Hippocampal formation (tissue), 2 donors: Measurements from ENCODE around the gene ZFYVE26.
A peak's percentile ranks its signal among the peaks of the same experiment; 100 is the strongest.

Source experiments
- DNase-seq, 2 donors: peaks; one replicate each; lab custom pipeline; 2025; lab: John Stamatoyannopoulos, UW

The ZFYVE26 gene

GRCh38 chr14:67815573-67816225 lies 691 bp downstream of the ZFYVE26 start:
- DNase-seq = no peak

- no peak for DNase-seq
These were observed 1.6 kb downstream of the ZFYVE26 start for GRCh38 chr14:67814821-67815220.

GRCh38 chr14:67806246-67806645 lies 10.1 kb downstream of the ZFYVE26 start:
- no peak for DNase-seq

GRCh38 chr14:67800743-67801142 lies 15.6 kb downstream of the ZFYVE26 start:
- no peak for DNase-seq

GRCh38 chr14:67798731-67799130 lies 17.7 kb downstream of the ZFYVE26 start:
- no peak for DNase-seq

GRCh38 chr14:67787673-67788072 lies 28.7 kb downstream of the ZFYVE26 start:
- DNase-seq = no peak

DNA sequence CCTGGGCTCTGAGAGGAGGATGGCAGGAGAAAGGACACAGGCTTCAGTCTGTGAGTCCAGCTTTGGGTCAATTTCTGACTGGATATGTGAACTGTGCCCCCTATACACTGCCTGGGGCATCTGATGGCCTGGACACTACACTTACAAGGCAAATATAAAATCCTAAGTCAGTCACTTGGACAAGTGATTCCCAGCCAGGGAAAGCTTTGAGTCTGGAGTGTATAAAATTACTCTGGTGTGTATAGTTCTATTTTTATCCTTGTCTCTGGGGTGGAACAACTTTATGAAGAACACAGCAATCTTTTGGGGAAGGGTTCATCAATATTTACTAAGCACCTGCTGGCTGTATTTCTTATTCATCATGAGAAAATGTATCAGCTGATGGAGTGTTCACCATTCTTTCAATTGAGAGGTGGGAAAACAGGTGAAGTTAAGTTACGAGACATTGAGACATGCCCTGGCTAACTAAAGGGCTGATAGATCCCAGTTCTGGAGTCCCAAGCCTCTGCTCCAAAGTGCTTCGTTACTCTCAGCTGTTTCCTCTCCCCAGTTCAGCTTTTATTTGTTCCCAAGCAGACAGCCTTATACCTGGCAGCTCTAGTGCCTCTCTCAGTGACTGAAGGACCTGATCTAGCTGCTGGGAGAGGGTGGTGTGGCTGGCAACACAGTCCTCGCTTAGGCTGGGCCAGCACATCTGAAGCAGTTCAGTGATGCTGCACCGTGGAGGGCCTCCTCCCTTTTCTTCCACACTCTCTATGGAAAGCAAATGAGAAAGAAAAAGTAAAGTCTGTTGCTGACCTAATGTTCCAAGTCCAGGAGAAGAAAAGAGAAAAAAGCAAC lies 30.9 kb downstream of the ZFYVE26 start:
- no peak for DNase-seq

GRCh38 chr14:67784244-67784823 lies 32.1 kb downstream of the ZFYVE26 start:
- DNase-seq = no peak

- DNase-seq = no peak
These were observed 34.3 kb downstream of the ZFYVE26 start for GRCh38 chr14:67782090-67782489.

DNA sequence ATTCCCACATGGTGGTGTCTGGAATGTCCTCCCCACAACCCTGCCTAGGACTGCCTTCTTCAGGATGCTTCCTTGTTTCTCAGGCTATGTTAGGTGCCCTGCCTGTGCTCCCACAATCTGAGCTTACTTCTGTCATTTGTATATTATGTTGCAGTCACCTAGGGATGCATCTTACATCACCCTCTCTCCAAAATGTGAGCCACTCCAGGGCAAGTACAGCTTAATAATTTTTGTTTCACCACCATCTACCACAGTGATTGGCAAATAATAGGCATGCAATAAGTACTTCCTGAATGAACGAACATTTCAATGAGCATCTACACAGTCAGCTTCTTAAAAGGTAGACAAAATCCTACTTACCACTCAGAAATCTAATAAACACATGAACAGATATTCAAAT lies 37.6 kb downstream of the ZFYVE26 start:
- no peak for DNase-seq

DNA sequence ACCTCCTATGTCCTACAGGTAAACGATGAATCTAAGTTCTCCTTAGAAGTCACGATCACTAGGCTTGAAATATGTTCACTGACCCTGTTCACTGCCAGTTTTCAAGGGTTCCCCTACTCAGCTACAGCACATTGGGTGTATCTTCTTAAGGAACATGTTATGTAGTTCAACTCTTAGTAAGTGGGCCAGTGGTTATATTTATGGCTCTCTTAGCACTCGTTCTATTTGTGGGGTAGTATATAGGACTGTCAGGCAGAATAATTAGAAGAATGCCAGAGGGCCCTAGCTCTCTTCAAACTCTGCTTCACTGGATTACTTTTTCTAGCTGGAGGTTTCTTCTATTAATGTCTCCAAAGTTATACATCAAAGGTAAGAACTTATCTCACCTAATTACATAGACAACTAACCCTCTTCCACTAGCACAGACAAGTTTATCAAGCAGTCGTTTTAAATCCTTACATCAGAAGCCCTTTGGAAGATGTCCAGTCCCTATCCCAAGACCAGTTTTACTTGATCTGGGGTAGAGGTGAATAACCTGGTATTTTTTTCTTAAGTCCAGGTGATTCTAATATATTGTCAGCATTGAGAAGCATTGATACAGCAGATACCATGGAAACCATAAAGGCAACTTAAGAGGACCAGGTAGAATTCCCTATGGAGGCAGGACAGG lies 39.6 kb downstream of the ZFYVE26 start:
- no peak for DNase-seq

DNA sequence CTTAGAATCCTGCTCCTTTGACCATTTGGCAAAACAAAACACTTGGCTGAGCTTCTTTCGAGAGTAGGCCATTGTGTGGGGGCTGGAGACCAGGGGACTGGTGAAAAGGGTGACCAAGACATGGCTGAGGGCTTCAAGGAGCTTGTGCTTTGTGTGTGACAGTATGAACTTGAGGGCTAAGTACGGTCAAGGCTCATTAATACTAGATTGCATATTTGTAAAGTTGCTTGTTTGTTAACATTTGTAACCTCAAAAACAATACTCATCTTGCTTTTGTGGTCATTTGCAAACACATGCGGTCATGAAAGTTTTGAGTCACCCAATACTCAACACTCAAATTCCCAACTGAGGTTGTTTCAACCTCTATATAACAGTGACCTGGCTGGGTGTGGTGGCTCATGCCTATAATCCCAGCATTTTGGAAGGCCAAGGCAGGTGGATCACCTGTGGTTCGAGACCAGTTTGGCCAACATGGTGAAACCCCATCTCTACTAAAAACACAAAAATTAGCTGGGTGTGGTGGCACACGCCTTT lies 42.5 kb downstream of the ZFYVE26 start:
- no peak for DNase-seq

GRCh38 chr14:67768219-67768618 lies 48.2 kb downstream of the ZFYVE26 start:
- DNase-seq = no peak

DNA sequence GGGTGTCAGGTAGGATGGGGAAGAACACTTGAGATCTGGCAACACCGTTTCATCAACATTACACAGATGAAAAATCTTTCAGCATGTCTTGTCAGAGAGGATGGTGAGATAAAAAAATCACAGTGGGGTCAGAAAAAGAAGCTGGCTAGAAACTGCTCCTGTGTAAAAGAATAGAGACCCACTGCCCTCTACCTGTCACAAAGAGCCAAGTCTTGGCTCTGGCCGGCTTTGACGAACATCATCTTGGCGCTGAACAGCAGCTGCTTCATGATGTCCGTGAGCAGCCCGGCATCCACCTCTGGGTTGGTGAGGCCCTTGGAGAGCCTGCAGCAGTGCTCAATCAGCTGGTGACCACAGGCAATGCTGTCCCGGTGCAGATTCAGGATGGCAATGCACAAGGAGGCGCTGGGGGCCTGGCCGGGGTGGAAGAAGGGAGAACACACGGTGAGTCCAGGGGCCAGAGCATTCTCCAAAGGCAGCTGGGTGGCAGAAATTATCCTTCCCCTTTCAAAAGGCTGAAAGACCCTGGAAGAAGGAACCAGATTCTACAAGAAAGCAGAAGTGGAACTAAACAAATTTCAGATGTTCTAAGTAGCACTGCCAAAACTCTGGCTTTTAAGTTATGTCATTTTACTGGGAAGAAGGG lies 50.2 kb downstream of the ZFYVE26 start:
- DNase-seq = peak in 1 of 2 donors; percentile 5

DNA sequence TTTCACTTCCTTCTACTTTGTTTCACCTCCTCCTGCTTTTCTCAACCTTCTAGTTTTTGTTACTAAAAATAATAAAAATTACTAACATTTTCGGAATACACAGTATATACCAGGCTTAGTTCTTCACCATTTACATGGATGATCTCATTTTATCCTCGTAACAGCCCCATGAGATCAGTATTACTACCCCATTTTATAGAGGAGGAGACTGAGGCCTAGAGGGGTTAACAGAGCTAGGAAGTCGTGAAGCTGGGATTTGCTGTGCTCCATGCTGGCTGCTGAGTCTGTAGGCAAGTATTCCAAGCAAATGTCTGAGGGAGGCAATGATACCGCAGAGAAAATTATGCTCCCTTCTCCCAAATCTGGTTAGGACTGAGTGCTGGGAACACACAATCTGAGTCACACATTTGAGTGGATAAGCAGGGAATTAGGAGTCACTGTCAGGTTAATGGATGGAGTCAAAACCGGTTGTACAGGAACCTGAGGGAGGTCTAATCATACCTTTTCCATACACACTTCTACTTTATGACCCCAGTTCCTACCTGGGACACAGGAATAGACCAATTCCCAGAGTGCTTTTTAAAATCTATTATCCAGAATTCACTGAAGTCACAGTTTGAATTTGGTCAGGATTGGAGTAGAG lies 51.1 kb downstream of the ZFYVE26 start:
- no peak for DNase-seq

- no peak for DNase-seq
These were observed 51.9 kb downstream of the ZFYVE26 start for GRCh38 chr14:67764496-67764895.

DNA sequence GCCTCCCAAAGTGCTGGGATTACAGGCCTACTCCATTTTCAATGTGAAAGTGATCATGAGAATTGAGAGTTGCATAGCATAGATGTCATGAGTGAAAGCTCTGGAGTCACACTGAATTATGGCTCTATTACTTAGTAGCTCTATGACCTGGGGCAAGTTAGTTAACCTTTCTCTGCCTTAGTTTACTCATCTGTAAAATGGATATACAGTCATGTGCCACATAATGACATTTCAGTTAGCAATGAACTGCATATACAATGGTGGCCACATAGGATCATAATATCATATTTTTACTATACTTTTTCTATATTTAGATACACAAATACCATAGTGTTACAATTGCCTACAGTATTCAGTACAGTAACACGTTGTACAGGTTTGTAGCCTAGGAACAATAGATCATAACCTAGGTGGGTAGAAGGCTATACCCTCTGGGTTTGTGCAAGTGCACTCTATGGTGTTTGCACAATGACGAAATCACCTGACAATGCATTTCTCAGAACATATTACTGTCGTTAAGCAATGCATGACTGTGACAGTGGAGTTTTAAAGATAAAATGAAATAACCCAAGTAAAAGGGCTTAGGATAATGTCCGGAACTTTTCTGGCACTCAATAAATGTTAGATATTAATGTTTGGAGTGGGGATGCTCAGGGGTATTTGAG lies 53.1 kb downstream of the ZFYVE26 start:
- no peak for DNase-seq

GRCh38 chr14:67762051-67762450 lies 54.3 kb downstream of the ZFYVE26 start:
- no peak for DNase-seq

DNA sequence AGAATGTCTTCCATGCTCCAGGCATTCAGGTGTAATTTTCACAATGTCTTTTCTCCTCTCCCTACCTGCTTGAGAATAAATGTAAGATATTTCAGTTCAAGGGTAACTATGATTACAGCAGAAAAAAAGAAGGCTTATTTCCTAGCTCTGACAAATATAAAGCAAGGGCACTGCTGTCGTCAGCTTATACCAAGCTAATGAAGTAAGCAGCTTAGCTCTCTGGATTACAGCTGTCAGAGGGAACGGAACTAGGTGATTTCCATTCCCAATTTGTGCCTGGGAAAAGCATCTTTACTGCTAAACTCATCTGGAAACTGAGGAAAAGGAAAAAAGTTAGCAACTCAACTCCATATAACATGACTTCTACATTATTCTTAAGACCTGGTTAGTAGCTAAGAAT lies 56.5 kb downstream of the ZFYVE26 start:
- no peak for DNase-seq

DNA sequence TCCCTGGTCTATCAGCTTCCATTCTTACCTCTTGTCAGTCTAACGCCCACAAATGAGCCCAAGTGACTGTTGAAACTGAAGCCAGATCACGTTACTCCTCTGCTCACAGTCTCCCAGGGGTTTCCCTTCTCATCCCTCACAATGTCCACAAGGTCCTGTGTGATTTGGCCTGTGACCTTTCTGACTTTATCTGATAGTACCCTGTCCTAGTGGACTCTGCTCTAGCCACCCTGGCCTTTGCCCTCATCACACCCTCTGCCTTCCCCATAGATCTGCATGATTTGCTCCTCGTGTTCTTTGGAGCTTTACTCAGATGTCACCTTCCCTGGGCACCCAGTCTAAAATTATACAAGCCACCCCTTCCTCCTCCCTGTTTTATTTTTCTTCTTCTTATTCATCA lies 59.2 kb downstream of the ZFYVE26 start:
- DNase-seq = no peak

- DNase-seq = no peak
These were observed 59.9 kb downstream of the ZFYVE26 start for GRCh38 chr14:67756496-67756895.
